Choroid plexus epithelial cell (primary cell): ENCODE measurements around the gene NHLH1.

Experiments used
- DNase-seq: peaks from one replicate; pipeline ENCODE4 v3.0.0-alpha.2; 2010; ENCODE audit warnings: low read depth
- H3K4me3 ChIP-seq: 2 replicates; pipeline ENCODE4 v1.5.1; 2011; ENCODE audit warnings: low read depth, mild to moderate bottlenecking, control low read depth, low read length, moderate library complexity
- TF ChIP-seq, protein P1 (sequence below): conservative IDR thresholded peaks from 2 replicates; pipeline ENCODE4 v1.5.1; 2011; ENCODE audit warnings: low read depth, mild to moderate bottlenecking, control low read depth, inconsistent platforms, low read length, moderate library complexity

The NHLH1 gene

DNA sequence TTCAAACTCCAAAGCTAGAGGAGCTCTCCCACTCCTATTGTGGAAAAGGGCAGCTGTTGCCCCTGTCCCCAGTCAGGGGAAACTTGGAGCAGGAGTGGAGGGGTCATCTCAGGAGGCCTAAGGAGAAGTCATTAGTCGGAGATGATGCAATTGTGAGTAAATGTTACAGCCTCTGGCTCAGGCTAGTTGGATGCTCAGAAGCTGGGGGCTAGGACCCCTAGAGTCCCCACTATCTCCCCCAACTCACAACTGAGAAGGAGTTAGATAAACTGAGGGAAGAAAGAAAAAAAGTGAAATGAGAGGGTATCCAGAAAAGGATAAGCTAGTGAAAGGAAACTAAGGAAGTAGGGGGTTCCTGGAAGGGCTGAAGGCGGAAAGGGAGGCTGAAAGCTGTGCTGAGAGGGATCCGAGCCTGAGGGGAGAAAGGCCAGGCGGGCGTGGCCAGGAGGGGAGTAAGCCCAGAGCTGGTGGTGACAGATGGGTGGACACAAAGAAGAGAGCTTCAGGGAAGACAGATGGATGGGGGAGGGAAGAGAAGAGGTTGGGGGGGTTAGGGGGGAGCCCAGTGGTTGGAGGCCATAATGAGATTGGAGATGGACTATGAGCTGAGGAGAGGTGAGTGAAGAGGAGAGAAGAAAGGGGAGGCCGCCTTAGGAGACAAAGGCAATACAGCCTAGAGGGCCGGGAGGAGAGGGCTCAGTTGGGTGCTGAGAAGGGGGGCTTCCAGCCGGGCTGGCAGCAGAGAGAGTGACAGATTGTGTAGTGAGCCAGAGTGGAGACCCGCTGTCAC, 4.5 kb upstream of the NHLH1 start:
- TF ChIP-seq, protein P1, sequence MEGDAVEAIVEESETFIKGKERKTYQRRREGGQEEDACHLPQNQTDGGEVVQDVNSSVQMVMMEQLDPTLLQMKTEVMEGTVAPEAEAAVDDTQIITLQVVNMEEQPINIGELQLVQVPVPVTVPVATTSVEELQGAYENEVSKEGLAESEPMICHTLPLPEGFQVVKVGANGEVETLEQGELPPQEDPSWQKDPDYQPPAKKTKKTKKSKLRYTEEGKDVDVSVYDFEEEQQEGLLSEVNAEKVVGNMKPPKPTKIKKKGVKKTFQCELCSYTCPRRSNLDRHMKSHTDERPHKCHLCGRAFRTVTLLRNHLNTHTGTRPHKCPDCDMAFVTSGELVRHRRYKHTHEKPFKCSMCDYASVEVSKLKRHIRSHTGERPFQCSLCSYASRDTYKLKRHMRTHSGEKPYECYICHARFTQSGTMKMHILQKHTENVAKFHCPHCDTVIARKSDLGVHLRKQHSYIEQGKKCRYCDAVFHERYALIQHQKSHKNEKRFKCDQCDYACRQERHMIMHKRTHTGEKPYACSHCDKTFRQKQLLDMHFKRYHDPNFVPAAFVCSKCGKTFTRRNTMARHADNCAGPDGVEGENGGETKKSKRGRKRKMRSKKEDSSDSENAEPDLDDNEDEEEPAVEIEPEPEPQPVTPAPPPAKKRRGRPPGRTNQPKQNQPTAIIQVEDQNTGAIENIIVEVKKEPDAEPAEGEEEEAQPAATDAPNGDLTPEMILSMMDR: no peak
- no peak for DNase-seq
- H3K4me3 ChIP-seq: no peak overlapping the region

DNA sequence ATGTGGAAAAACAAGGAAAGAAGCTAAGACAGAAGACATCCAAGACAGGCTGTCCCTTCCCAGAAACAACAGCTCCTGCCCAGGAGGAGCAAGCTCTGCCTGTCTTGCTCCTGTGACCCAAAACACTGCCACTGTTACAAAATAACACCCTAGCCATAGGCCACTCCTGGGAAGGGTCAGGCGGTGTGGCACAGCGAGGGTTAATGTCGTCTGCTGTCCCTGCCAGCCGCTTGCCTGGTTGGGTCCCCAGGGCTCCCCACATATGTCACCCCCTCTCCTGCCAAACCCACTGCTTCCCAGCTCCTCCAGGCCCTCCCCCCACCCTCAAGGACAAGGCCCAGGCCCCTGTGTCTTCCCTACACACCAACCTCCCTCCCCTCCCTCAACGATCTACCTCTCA, 3.9 kb upstream of the NHLH1 start:
- TF ChIP-seq, protein P1: no peak
- DNase-seq: no peak
- no peak overlapping the region for H3K4me3 ChIP-seq

GRCh38 chr1:160363951-160364735, 2.7 kb upstream of the NHLH1 start:
- H3K4me3 ChIP-seq: no peak overlapping the region
- TF ChIP-seq, protein P1: no peak
- DNase-seq: no peak

- DNase-seq: no peak
- no peak overlapping the region for H3K4me3 ChIP-seq
- TF ChIP-seq, protein P1: no peak
Measured at GRCh38 chr1:160365325-160365724, 1.5 kb upstream of the NHLH1 start.

- H3K4me3 ChIP-seq: no peak overlapping the region
- TF ChIP-seq, protein P1: no peak
- no peak for DNase-seq
Measured at GRCh38 chr1:160367516-160367900, 637 bp downstream of the NHLH1 start.

- no peak for DNase-seq
- no peak overlapping the region for H3K4me3 ChIP-seq
- TF ChIP-seq, protein P1: no peak
Measured at GRCh38 chr1:160367934-160368923, 1.4 kb downstream of the NHLH1 start.
